SK-N-SH treated with all-trans-retinoic acid at 6 μM for 48 hours (cell line): ENCODE results near the gene NCBP3.

Experiments used
- BACH2 ChIP-seq: fragments of 250-450 bp; sonication (Bioruptor Pico); IDR thresholded peaks from 2 replicates; pipeline ENCODE4 v1.9.0; 2021; ENCODE audit warnings: mild to moderate bottlenecking, borderline replicate concordance
- CREB5 ChIP-seq: fragments of 250-450 bp; sonication (Bioruptor Pico); IDR thresholded peaks from 2 replicates; pipeline ENCODE4 v1.5.1; 2020; ENCODE audit warnings: low read depth, mild to moderate bottlenecking, moderate library complexity
- ISL1 ChIP-seq: fragments of 250-450 bp; sonication (Bioruptor Pico); IDR thresholded peaks from 2 replicates; pipeline ENCODE4 v2.1.2; 2022; ENCODE audit warnings: mild to moderate bottlenecking, moderate library complexity
- PATZ1 ChIP-seq: fragments of 250-450 bp; sonication (Bioruptor Pico); IDR thresholded peaks from 2 replicates; pipeline ENCODE4 v1.8.0; 2020; ENCODE audit warnings: mild to moderate bottlenecking, moderate library complexity, borderline replicate concordance
- TCF4 ChIP-seq: fragments of 250-450 bp; sonication (Bioruptor Pico); IDR thresholded peaks from 2 replicates; pipeline ENCODE4 v1.8.0; 2021; ENCODE audit warnings: mild to moderate bottlenecking, moderate library complexity, borderline replicate concordance
- ZNF70 ChIP-seq: fragments of 450-650 bp; formaldehyde crosslinking; IDR thresholded peaks from 2 replicates; pipeline ENCODE4 v1.5.0; 2020; ENCODE audit warnings: mild to moderate bottlenecking, moderate library complexity
- ZNF8 ChIP-seq: fragments of 450-650 bp; formaldehyde crosslinking; IDR thresholded peaks from 2 replicates; pipeline ENCODE4 v1.5.0; 2020; ENCODE audit warnings: mild to moderate bottlenecking, moderate library complexity

- TF ChIP-seq PATZ1 (CRISPR knock-in tag) (no peak), CREB5 (CRISPR knock-in tag) (no peak), TCF4 (CRISPR knock-in tag) (no peak), BACH2 (CRISPR knock-in tag) (no peak), ZNF8 (CRISPR knock-in tag) (no peak), ZNF70 (CRISPR knock-in tag) (no peak), ISL1 (CRISPR knock-in tag) (no peak)
Observed at GRCh38 chr17:3800362-3801271, 45.4 kb downstream of the NCBP3 start, which contains the start of gene ITGAE.
